ENCODE measurements around the gene GRIA1. TPM values are rescaled to one million over a fixed set of nuclear protein-coding genes. Genes with fewer than 3 reads are reported as not detected.

The GRIA1 gene
- total and polyA plus RNA-seq, 2 of the 13 experiments (the other 11 are each of a cell fraction or from before 2014, with no cell fraction given) = not detected

GRCh38 chr5:153630546-153630945 lies 140.1 kb downstream of the GRIA1 start:
- no peak for TF ChIP-seq CBFB (CRISPR knock-in tag; IDR thresholded peaks at IDR 0.05)
- no peak for TF ChIP-seq ZBTB37 (CRISPR knock-in tag; IDR thresholded peaks at IDR 0.05)
- no peak for TF ChIP-seq TAF1 (CRISPR knock-in tag; IDR thresholded peaks at IDR 0.05)
- no peak for TF ChIP-seq ATF2 (CRISPR knock-in tag; IDR thresholded peaks at IDR 0.05)
- TF ChIP-seq MTERF4 (CRISPR knock-in tag; IDR thresholded peaks at IDR 0.05) = no peak
- no peak for TF ChIP-seq ZBTB38 (CRISPR knock-in tag; IDR thresholded peaks at IDR 0.05)
- no peak for TF ChIP-seq RNF219 (CRISPR knock-in tag; IDR thresholded peaks at IDR 0.05)
- TF ChIP-seq TAF15 (IDR thresholded peaks at IDR 0.05; ENCODE audit: low read depth, low read length, poor library complexity, severe bottlenecking) = no peak
- TF ChIP-seq NR0B2 (CRISPR knock-in tag; IDR thresholded peaks at IDR 0.05) = no peak
- TF ChIP-seq MAF1 (CRISPR knock-in tag; IDR thresholded peaks at IDR 0.05; ENCODE audit: borderline replicate concordance) = no peak
- TF ChIP-seq SALL2 (CRISPR knock-in tag; IDR thresholded peaks at IDR 0.05) = no peak
- no peak for TF ChIP-seq SYNCRIP (IDR thresholded peaks at IDR 0.05; ENCODE audit: insufficient read depth, low read depth, low read length)
- TF ChIP-seq EZH2 (conservative IDR thresholded peaks at IDR 0.05; ENCODE audit: low read depth, low read length) = no peak
- TF ChIP-seq ZSCAN31 (CRISPR knock-in tag; IDR thresholded peaks at IDR 0.05; ENCODE audit: low read depth) = no peak
- TF ChIP-seq MTF2 (CRISPR knock-in tag; IDR thresholded peaks at IDR 0.05; ENCODE audit: borderline replicate concordance) = no peak
- no peak for TF ChIP-seq ZKSCAN5 (CRISPR knock-in tag; IDR thresholded peaks at IDR 0.05)
- TF ChIP-seq E2F2 (CRISPR knock-in tag; IDR thresholded peaks at IDR 0.05; ENCODE audit: borderline replicate concordance) = no peak
- no peak for DNase-seq (ENCODE audit: low spot score)
- Histone ChIP-seq H3K9ac (ENCODE audit: insufficient read depth, low read depth, low read length) (no peak overlapping the region), H3K9me3 (ENCODE audit: low read length) (no peaks in the 10 kb centered on the region), H3K27ac (ENCODE audit: extremely low read length, insufficient read depth, low read length) (no peak overlapping the region), H4K20me1 (ENCODE audit: insufficient read depth, low read length) (no peaks in the 10 kb centered on the region), H3K36me3 (replicated peaks in 1 of 2; ENCODE audit: control insufficient read depth in 1 of 2, insufficient read depth in 2 of 2, low read length in 2 of 2) (no peaks in the 10 kb centered on the region), H2AFZ (ENCODE audit: low read length) (no peak overlapping the region), H3K27me3 (ENCODE audit: control insufficient read depth in 1 of 2, insufficient read depth in 2 of 2, low read length in 2 of 2) (no peaks in the 10 kb centered on the region), H3K4me1 (ENCODE audit: insufficient read depth, low read length) (no peaks in the 10 kb centered on the region), H3K79me2 (ENCODE audit: insufficient read depth, low read length) (no peaks in the 10 kb centered on the region), H3K4me2 (ENCODE audit: low read depth, low read length) (no peak overlapping the region), H3K4me3 (replicated peaks in 1 of 3; ENCODE audit: insufficient read depth in 1 of 3, low read depth in 2 of 3, low read length in 3 of 3) (no peak overlapping the region)
- no TSS peak for BruUV-seq (replicated peaks)
- no peak for ATAC-seq
- in situ Hi-C loops (cut with HindIII; ENCODE audit: extremely low pct_ligation_motif_present, low pct_unique_long_range_greater_than_20kb) = no loop called here
- no peak for FAIRE-seq
- ChIA-PET CTCF (ENCODE audit: low intra/inter-chr PET ratio, low total read pairs) (no interaction called here), POLR2A (no interaction called here)
- intact Hi-C loops (cut with micrococcal nuclease; ENCODE audit: unreplicated experiment) = no loop called here
